ENCODE results near the gene PBXIP1.

Gene PBXIP1

GRCh38 chr1:154972517-154973343 is 16.8 kb upstream of the PBXIP1 start:
- DNase-seq, result peak; percentile 99

GRCh38 chr1:154972213-154972516 is 16.3 kb upstream of the PBXIP1 start:
- DNase-seq, result no peak

GRCh38 chr1:154971341-154971998 is 15.6 kb upstream of the PBXIP1 start:
- no peak for DNase-seq

GRCh38 chr1:154970631-154971340 is 14.9 kb upstream of the PBXIP1 start, which contains the start of gene SHC1:
TSS of gene SHC1 (minus strand) at chr1:154970747. CDS start at chr1:154970526, 221 bp downstream.
- peak; percentile 96 for DNase-seq

- no peak for DNase-seq
Measured at GRCh38 chr1:154969860-154970452, 14.1 kb upstream of the PBXIP1 start.

- DNase-seq, result no peak
Measured at GRCh38 chr1:154969246-154969645, 13.3 kb upstream of the PBXIP1 start.

GRCh38 chr1:154968731-154969130 is 12.8 kb upstream of the PBXIP1 start:
- DNase-seq, result no peak

GRCh38 chr1:154967331-154967950 is 11.5 kb upstream of the PBXIP1 start:
- DNase-seq, result no peak

GRCh38 chr1:154966111-154966510 is 10.2 kb upstream of the PBXIP1 start:
- DNase-seq, result no peak

GRCh38 chr1:154964359-154964758 is 8.5 kb upstream of the PBXIP1 start:
- no peak for DNase-seq

- DNase-seq, result no peak
Measured at GRCh38 chr1:154963643-154964042, 7.7 kb upstream of the PBXIP1 start.

GRCh38 chr1:154962795-154963330 is 7.0 kb upstream of the PBXIP1 start:
- DNase-seq, result no peak

GRCh38 chr1:154962156-154962749 is 6.4 kb upstream of the PBXIP1 start:
- peak; percentile 23 for DNase-seq

GRCh38 chr1:154961207-154962155 is 5.6 kb upstream of the PBXIP1 start, which contains the start of gene PYGO2:
TSS of gene PYGO2 (minus strand) at chr1:154961782. CDS start at chr1:154961576, 206 bp downstream.
- DNase-seq, result peak; percentile 80

- DNase-seq, result no peak
Measured at GRCh38 chr1:154960446-154961136, 4.7 kb upstream of the PBXIP1 start.

- DNase-seq, result no peak
Measured at GRCh38 chr1:154959426-154959780, 3.5 kb upstream of the PBXIP1 start.

GRCh38 chr1:154958681-154959425 is 3.0 kb upstream of the PBXIP1 start:
- no peak for DNase-seq

- no peak for DNase-seq
Measured at GRCh38 chr1:154958036-154958435, 2.1 kb upstream of the PBXIP1 start.

- DNase-seq, result no peak
Measured at GRCh38 chr1:154957091-154957657, 1.3 kb upstream of the PBXIP1 start.

All from fibroblast of skin of right quadriceps (primary cell).